Globus pallidus (tissue), 1 donor: ENCODE data around the gene CCSER2.
"Not testable (repeated sequence)": the region's sequence is repeated elsewhere in the genome, so short reads cannot be mapped to it uniquely, and the experiment has no call there.

Experiments used
- DNase-seq: peaks from one replicate; pipeline ENCODE4 v3.0.0-alpha.2; 2015; ENCODE audit warnings: low spot score

Gene CCSER2

GRCh38 chr10:84328418-84329195 lies at the start of gene CCSER2:
Gene CCSER2 (plus strand): TSS chr10:84328589. CDS start chr10:84371053, 42,464 bp downstream.
- peak; percentile 94 for DNase-seq

GRCh38 chr10:84279876-84280475 lies 48.4 kb upstream of the CCSER2 start:
- DNase-seq, result not testable (repeated sequence)

- DNase-seq, result no peak
These were observed 41.7 kb upstream of the CCSER2 start for GRCh38 chr10:84286695-84287094.

DNA sequence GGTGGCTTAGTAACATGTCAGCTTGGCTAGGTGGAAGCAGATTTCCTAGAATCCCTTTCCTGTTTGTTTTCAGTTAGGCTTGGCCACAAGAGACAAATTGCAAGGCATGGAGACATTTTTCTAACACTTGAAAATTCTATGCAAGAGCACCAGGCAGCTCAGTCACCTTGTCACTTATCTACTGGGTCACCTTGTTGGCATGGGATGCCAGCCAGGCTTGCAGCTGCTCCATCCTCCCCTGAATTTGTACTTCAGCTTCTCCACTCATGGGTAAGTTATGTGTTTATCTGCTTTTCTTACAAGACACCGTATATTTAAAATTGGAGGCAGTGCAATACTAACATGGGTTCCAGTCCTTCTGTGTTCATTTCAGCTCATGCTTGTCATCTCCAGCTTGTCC lies 40.2 kb upstream of the CCSER2 start:
- DNase-seq, result no peak

- no peak for DNase-seq
These were observed 38.7 kb upstream of the CCSER2 start for GRCh38 chr10:84289521-84290200.

- no peak for DNase-seq
These were observed 38.2 kb upstream of the CCSER2 start for GRCh38 chr10:84290235-84290634.

GRCh38 chr10:84291384-84291783 lies 37.0 kb upstream of the CCSER2 start:
- no peak for DNase-seq

- no peak for DNase-seq
These were observed 35.9 kb upstream of the CCSER2 start for GRCh38 chr10:84292502-84292901.

DNA sequence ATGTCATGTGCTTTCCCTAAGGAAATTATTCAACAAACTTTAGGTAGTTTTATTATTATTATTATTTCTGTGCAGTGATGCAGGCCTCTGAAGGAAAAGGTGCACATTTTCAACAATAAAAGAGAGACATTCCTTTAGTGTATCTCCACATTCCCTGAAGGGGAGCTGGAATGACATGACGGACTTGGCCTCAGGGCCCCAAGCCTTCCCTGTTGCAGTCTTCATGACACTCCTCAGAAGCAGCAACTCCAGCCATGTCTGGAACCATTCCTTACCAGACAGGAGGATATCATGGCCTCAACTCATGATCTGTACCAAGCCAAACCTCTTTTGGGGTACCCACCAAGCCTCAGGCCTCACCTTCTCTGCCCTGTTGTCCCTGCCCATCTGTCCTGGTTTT lies 35.2 kb upstream of the CCSER2 start:
- DNase-seq, result no peak

DNA sequence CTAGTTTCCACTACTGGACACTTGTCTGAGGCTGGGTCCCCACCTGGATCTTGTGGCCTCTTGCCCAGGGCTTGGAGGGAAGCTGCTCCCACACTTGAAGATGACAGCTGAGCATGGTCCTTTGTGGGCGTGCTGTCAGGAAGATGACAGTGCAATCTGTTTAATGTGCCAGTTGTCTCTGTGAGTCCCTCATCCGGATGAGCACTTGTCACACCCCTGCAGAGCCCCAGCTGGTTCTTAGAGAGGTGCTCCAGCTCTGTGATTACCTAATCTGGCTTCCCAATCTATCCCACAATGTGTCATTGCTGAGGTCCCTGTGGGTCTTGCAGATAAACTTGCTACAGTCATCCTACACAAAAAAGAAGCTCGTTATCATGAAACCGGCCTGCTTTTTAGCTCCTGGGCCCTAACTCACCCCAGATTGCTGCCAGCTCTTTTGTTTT lies 34.8 kb upstream of the CCSER2 start:
- DNase-seq, result no peak

DNA sequence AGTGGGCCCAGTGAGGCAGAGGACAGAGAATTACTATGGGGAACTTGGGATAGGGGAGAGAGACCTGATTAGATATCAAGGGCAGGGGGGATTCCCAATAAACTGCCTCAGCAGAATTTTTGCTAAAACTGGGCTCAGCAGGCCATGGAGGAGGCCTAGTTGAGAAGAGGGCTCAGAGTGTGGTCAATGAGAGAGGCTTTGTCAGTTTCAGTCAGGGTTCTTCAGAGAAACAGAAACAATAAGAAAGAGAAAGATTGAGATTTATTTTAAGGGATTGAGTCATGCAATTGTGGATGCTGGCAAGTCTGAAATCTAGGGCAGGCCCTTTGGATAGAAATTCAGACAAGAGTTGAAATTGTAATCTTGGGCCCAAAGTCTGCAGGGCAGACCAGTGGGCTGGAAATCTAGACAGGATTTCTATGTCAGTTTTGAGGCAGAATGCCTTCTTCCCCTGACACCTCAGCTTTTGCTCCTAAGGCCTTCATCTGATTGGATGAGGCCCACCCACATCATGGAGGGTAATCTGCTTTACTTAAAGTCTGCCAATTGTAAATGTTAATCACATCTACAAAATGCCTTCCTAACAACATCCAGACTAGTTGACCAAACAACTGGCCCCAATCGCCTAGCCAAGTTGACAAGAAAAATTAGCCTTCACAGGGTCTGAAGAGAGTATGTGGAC lies 33.5 kb upstream of the CCSER2 start:
- DNase-seq, result no peak

- no peak for DNase-seq
These were observed 32.1 kb upstream of the CCSER2 start for GRCh38 chr10:84296091-84296981.

DNA sequence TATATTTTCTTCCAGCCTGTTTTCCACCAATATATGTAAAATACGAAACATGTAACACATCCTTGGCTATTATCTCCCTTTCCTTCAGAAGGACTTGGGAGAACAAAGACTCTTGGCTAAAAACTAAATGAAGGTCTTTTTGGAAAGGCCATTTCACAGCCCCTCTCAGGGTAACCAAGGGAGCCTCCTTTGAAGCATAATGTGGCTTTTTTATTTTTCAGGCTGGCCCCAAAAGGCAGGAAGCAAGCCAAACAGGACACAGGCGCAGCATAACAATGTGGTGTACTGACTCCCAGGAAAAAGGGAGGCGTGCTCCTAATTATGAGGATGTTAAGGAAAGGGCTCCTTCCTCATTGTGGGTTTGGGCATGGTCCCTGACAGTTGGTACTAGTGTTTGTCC lies 30.3 kb upstream of the CCSER2 start:
- peak; percentile 42 for DNase-seq

- DNase-seq, result no peak
These were observed 26.2 kb upstream of the CCSER2 start for GRCh38 chr10:84302223-84302622.

DNA sequence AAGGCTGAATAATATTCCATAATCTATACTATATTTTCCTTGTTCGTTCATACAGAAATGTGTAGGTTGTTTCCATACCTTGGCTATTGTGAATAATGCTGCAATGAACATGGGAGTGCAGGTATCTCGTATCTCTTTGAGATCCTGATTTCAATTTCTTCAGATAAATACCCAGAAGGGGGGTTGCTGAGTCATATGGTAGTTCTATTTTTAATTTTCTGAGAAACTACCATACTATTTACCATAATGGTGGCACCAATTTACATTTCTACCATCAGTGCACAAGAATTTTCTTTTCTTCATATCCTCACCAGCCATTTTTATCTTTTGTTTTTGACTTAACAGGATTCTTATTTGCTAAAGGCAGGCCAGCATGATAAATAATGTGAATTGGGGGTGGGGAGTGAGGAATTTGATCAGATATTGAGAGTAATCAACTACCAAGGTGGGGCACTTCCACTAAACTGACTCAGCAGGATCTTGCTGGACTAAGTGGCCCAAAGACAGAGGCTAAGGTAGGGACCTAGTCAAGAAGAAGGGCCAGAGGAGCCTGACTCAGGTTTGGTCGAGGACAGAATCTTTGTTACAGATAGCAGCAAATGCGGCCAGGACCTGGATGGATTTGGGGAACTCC lies 21.5 kb upstream of the CCSER2 start:
- no peak for DNase-seq

DNA sequence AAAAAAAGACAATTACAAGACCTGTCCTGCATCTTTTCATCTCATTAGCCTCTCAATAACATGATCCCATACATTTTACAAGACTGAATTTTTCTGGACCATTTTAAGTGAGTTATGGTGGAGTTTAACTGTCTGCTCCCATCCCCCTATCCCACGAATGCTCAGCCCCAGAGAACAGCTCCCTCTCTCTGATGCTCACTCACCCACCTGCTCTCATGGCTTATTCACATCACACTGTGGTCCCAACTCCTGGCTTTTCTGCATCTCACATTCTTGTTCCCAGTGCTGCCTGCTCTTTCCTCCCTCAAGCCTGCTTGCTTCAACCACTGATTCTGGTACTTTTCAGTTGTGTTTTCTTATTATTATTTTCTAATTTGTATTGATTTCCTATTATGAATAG lies 20.4 kb upstream of the CCSER2 start:
- DNase-seq, result no peak

DNA sequence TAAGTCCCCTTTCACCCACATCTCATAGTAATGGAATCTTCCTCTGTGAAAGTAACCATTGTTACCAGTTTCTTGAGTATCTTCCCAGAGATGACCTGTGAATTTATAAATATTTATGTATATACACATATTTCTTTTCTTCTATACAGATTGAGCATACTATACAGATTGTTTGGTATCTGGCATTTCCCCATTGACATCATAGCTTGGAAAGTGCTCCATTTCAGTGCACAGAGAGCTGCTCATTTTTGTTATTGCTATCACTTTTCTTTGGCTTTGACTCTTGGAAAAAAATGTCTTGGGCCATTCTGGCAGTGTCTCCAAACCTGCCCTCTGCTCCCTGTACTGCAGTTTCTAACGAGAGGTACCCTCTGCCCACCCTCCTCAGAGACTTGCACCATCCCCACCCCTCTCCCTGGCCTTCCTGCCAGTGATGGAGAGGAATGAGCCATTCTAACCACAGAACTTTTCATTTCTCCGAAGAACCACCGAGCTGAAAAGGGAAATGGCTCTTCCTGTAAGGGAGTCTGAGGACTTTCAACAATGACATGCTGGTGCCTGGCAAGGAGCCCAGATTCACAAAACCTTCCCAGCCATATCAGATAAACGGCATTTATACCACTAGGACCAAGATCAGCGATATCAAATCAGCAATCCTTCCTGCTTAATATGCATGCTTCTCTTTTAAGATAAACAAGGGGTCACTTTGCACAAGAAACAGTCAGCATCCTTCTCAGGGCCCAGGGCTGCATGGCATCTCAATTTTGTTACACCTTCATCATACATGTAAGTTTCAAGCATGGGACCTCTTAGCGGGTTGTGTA lies 19.7 kb upstream of the CCSER2 start:
- peak; percentile 46 for DNase-seq

GRCh38 chr10:84310470-84310869 lies 17.9 kb upstream of the CCSER2 start:
- no peak for DNase-seq

DNA sequence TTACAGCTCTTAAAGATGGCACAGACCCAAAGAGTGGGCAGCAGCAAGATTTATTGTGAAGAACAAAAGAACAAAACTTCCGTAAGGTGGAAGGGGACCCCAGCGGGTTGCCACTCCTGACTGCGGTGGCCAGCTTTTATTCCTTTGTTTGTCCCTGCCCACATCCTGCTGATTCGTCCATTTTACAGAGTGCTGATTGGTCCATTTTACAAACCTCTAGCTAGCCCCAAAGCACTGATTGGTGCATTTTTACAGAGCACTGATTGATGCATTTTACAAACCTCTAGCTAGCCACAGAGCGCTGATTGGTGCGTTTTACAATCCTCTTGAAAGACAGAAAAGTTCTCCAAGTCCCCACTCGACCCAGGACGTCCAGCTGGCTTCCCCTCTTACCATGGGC lies 16.8 kb upstream of the CCSER2 start:
- no peak for DNase-seq

DNA sequence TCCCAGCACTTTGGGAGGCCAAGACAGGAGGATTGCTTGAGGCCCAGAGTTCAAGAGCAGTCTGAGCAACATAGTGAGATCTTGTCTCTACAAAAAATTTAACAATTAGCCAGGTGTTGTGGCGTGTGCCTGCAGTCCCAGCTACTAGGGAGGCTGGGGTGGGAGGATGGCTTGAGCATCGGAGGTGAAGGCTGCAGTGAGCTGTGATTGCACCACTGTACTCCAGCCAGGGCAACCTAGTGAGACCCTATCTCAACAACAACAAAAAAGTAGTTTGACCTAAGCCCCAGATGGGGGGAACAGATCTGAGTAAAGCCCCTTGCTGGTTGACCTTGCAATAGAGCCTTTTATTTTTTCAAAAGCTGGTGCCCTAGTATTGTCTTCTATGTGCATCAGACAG lies 15.6 kb upstream of the CCSER2 start:
- no peak for DNase-seq
